ENCODE data around the gene DNAH12. TPM values are rescaled to one million over a fixed set of nuclear protein-coding genes. Genes with fewer than 3 reads are reported as not detected.

Gene DNAH12
- total and polyA plus RNA-seq, 9 of the 15 experiments (the other 6 are each of a cell fraction or from before 2014, with no cell fraction given), result 0.01 to 0.04 (median 0.01) TPM; not detected in 5

GRCh38 chr3:57411715-57412114, 132.4 kb downstream of the DNAH12 start:
- Histone ChIP-seq H3K36me3 (ENCODE audit: control insufficient read depth, insufficient read depth, low read length) (no peaks in the 10 kb centered on the region), H3K27me3 (ENCODE audit: control insufficient read depth in 2 of 2, insufficient read depth in 2 of 2, low read length in 2 of 2) (no peaks in the 10 kb centered on the region; a peak in 1 of 5 replicates), H4K20me1 (replicated peaks; ENCODE audit: control insufficient read depth, insufficient read depth, low read length) (no peaks in the 10 kb centered on the region), H3K4me1 (replicated peaks in 1 of 2; ENCODE audit: control insufficient read depth in 2 of 2, insufficient read depth in 2 of 2, low read length in 2 of 2) (no peaks in the 10 kb centered on the region), H3K27ac (ENCODE audit: extremely low read depth, low read depth, low read length) (no peak overlapping the region), H2AFZ (ENCODE audit: low read depth, low read length) (no peak overlapping the region), H3K9me3 (replicated peaks; ENCODE audit: control insufficient read depth, insufficient read depth, low read depth, low read length) (no peaks in the 10 kb centered on the region), H3K79me2 (ENCODE audit: control insufficient read depth, insufficient read depth, low read length) (no peaks in the 10 kb centered on the region), H3K4me2 (ENCODE audit: insufficient read depth, low read length) (no peak overlapping the region), H3K4me3 (no peak overlapping the region), H3K9me1 (ENCODE audit: control insufficient read depth, insufficient read depth, low read length) (no peaks in the 10 kb centered on the region), H3K9ac (ENCODE audit: insufficient read depth in 1 of 2, low read depth in 2 of 2, low read length in 2 of 2) (no peak overlapping the region)
- BruUV-seq (replicated peaks), result no TSS peak
- no peak for ATAC-seq
- WGBS (ENCODE audit: insufficient coverage, low coverage, missing lambda C conversion rate), result 17% methylated on average over 1 of the region's 1 CpG
- ChIA-PET POLR2A (no interaction called here), CTCF (ENCODE audit: low intra/inter-chr PET ratio) (no interaction called here)
- in situ Hi-C loops (cut with MboI) (no loop called here), intact Hi-C loops (cut with micrococcal nuclease) (no loop called here)
- no peak for TF ChIP-seq BCLAF1 (IDR thresholded peaks at IDR 0.05; ENCODE audit: borderline replicate concordance in 1 of 2, control insufficient read depth in 1 of 2, low read depth in 2 of 2, low read length in 1 of 2)
- no peak for TF ChIP-seq MAFG (tag; conservative IDR thresholded peaks at IDR 0.05)
- no peak for TF ChIP-seq ARHGAP35 (IDR thresholded peaks at IDR 0.05; ENCODE audit: partially characterized antibody)
- TF ChIP-seq HMGXB4 (CRISPR knock-in tag; IDR thresholded peaks at IDR 0.05), result no peak
- TF ChIP-seq CREB3 (tag; conservative IDR thresholded peaks at IDR 0.05; ENCODE audit: low read depth), result no peak
- TF ChIP-seq KDM2B (CRISPR knock-in tag; IDR thresholded peaks at IDR 0.05), result no peak
- no peak for TF ChIP-seq MLLT1 (IDR thresholded peaks at IDR 0.05)
- TF ChIP-seq GATAD2B (IDR thresholded peaks at IDR 0.05; ENCODE audit: borderline replicate concordance), result no peak
- no peak for TF ChIP-seq STAT5B (CRISPR knock-in tag; IDR thresholded peaks at IDR 0.05)
- FAIRE-seq, result no peak
- no peak for DNase-seq (ENCODE audit: extremely low read depth in 1 of 4, low spot score in 3 of 4)
